Inflammatory macrophage (primary cell): ENCODE data around the gene USH2A.
"Not testable (repeated sequence)": the region's sequence is repeated elsewhere in the genome, so short reads cannot be mapped to it uniquely, and the experiment has no call there.

ENCODE experiments used
- DNase-seq, 2 donors: peaks; one replicate each; pipeline ENCODE4 v3.0.0-alpha.2; 2020 to 2022

Gene USH2A

GRCh38 chr1:216193839-216194443, 229.3 kb downstream of the USH2A start:
- no peak for DNase-seq

- DNase-seq: no peak
Measured at GRCh38 chr1:216190438-216190837, 232.8 kb downstream of the USH2A start.

- no peak for DNase-seq
Measured at GRCh38 chr1:216186816-216187215, 236.4 kb downstream of the USH2A start.

GRCh38 chr1:216186141-216186540, 237.1 kb downstream of the USH2A start:
- no peak for DNase-seq

- DNase-seq: no peak
Measured at GRCh38 chr1:216184126-216184680, 239.0 kb downstream of the USH2A start.

GRCh38 chr1:216183454-216183853, 239.8 kb downstream of the USH2A start:
- DNase-seq: no peak

GRCh38 chr1:216183007-216183406, 240.2 kb downstream of the USH2A start:
- DNase-seq: no peak

- DNase-seq: no peak
Measured at GRCh38 chr1:216181590-216181989, 241.7 kb downstream of the USH2A start.

- DNase-seq: no peak
Measured at GRCh38 chr1:216178281-216178680, 245.0 kb downstream of the USH2A start.

- no peak for DNase-seq
Measured at GRCh38 chr1:216176970-216177369, 246.3 kb downstream of the USH2A start.

GRCh38 chr1:216175714-216176113, 247.5 kb downstream of the USH2A start:
- no peak for DNase-seq

GRCh38 chr1:216173376-216173995, 249.8 kb downstream of the USH2A start:
- DNase-seq: no peak

- DNase-seq: no peak
Measured at GRCh38 chr1:216169351-216169750, 253.9 kb downstream of the USH2A start.

- no peak for DNase-seq
Measured at GRCh38 chr1:216168546-216168945, 254.7 kb downstream of the USH2A start.

- no peak for DNase-seq
Measured at GRCh38 chr1:216154063-216154462, 269.2 kb downstream of the USH2A start.

- DNase-seq: no peak
Measured at GRCh38 chr1:216153130-216153529, 270.1 kb downstream of the USH2A start.

- DNase-seq: not testable (repeated sequence)
Measured at GRCh38 chr1:216145451-216146018, 277.7 kb downstream of the USH2A start.

GRCh38 chr1:216144661-216145450, 278.4 kb downstream of the USH2A start:
- DNase-seq: no peak

- DNase-seq: no peak
Measured at GRCh38 chr1:216142921-216143320, 280.3 kb downstream of the USH2A start.

- no peak for DNase-seq
Measured at GRCh38 chr1:216140730-216141524, 282.3 kb downstream of the USH2A start.

GRCh38 chr1:216124192-216124781, 299.0 kb downstream of the USH2A start:
- DNase-seq: no peak
